Cardiac muscle cell (in vitro differentiated cells and primary cell): ENCODE data around the gene CLCN4. TPM values are rescaled to one million over a fixed set of nuclear protein-coding genes. Genes with fewer than 3 reads are reported as not detected.

Experiments used
- DNase-seq, 2 donors: peaks; one replicate each; pipeline versions ENCODE4 v3.0.0 to v3.0.0-alpha.2; 2010 to 2017; ENCODE audit warnings: low read depth in 1 of 2, low spot score in 1 of 2
- H3K27ac ChIP-seq: fragments of 200-600 bp; sonication (generic); 2 replicates; pipeline ENCODE4 v1.5.1; 2016
- H3K27me3 ChIP-seq: fragments of 200-600 bp; sonication (generic); 2 replicates; pipeline ENCODE4 v1.6.0; 2016; ENCODE audit warnings: control low read depth
- H3K36me3 ChIP-seq: fragments of 200-600 bp; sonication (generic); 2 replicates; pipeline ENCODE4 v1.5.1; 2016; ENCODE audit warnings: control low read depth
- H3K4me1 ChIP-seq: fragments of 200-600 bp; sonication (generic); 2 replicates; pipeline ENCODE4 v1.8.1; 2017; ENCODE audit warnings: low read depth, mild to moderate bottlenecking, mixed run types
- H3K4me3 ChIP-seq: fragments of 200-600 bp; sonication (generic); 2 replicates; pipeline ENCODE4 v1.5.1; 2016; ENCODE audit warnings: mild to moderate bottlenecking
- H3K9me3 ChIP-seq: fragments of 200-600 bp; sonication (generic); 2 replicates; pipeline ENCODE4 v1.5.1; 2017; ENCODE audit warnings: low read depth, mild to moderate bottlenecking, control low read depth
- polyA plus RNA-seq: library from polyadenylated mRNA; unstranded; fragments of >200 nt; fragmentation: Nextera tagmentation; extraction: Ambion mirVana; gene quantifications from 2 replicates; pipeline ENCODE4 v1.2.1, GENCODE V29; 2016
- total RNA-seq: library from RNA; depleted of rRNA; stranded (reverse); fragments of >200 nt; gene quantifications from 2 replicates; pipeline ENCODE4 v1.2.3, GENCODE V29; 2016
- TF ChIP-seq, protein P1 (sequence below): IDR thresholded peaks from 2 replicates; pipeline ENCODE4 v1.5.1; 2012; ENCODE audit warnings: low read depth, mild to moderate bottlenecking, low read length

CLCN4 gene
- total and polyA plus RNA-seq, 2 experiments from 2014 or later, result 7.8 to 15.2 TPM

GRCh38 chrX:10246846-10247245 is 90.1 kb downstream of the CLCN4 start:
- H3K9me3 ChIP-seq, result no peaks in the 10 kb centered on the region
- DNase-seq, result no peak
- H3K4me1 ChIP-seq, result no peaks in the 10 kb centered on the region
- H3K36me3 ChIP-seq, result no peaks in the 10 kb centered on the region
- TF ChIP-seq, protein P1, sequence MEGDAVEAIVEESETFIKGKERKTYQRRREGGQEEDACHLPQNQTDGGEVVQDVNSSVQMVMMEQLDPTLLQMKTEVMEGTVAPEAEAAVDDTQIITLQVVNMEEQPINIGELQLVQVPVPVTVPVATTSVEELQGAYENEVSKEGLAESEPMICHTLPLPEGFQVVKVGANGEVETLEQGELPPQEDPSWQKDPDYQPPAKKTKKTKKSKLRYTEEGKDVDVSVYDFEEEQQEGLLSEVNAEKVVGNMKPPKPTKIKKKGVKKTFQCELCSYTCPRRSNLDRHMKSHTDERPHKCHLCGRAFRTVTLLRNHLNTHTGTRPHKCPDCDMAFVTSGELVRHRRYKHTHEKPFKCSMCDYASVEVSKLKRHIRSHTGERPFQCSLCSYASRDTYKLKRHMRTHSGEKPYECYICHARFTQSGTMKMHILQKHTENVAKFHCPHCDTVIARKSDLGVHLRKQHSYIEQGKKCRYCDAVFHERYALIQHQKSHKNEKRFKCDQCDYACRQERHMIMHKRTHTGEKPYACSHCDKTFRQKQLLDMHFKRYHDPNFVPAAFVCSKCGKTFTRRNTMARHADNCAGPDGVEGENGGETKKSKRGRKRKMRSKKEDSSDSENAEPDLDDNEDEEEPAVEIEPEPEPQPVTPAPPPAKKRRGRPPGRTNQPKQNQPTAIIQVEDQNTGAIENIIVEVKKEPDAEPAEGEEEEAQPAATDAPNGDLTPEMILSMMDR, result no peak
- no peaks in the 10 kb centered on the region for H3K27me3 ChIP-seq
- H3K27ac ChIP-seq, result no peak overlapping the region
- H3K4me3 ChIP-seq, result no peak overlapping the region

- no peaks in the 10 kb centered on the region for H3K4me1 ChIP-seq
- H3K9me3 ChIP-seq, result no peaks in the 10 kb centered on the region
- H3K36me3 ChIP-seq, result no peaks in the 10 kb centered on the region
- TF ChIP-seq, protein P1, result no peak
- no peak overlapping the region for H3K4me3 ChIP-seq
- H3K27me3 ChIP-seq, result no peaks in the 10 kb centered on the region
- no peak overlapping the region for H3K27ac ChIP-seq
- DNase-seq, result no peak
Measured at GRCh38 chrX:10254739-10255138, 98.0 kb downstream of the CLCN4 start.

GRCh38 chrX:10259716-10260115 is 102.9 kb downstream of the CLCN4 start:
- Histone ChIP-seq H3K4me3 (no peak overlapping the region), H3K27me3 (no peaks in the 10 kb centered on the region), H3K9me3 (no peaks in the 10 kb centered on the region), H3K27ac (no peak overlapping the region), H3K4me1 (no peaks in the 10 kb centered on the region), H3K36me3 (no peaks in the 10 kb centered on the region)
- DNase-seq, result peak in 1 of 2 donors; percentile 22
- TF ChIP-seq, protein P1, result no peak

DNA sequence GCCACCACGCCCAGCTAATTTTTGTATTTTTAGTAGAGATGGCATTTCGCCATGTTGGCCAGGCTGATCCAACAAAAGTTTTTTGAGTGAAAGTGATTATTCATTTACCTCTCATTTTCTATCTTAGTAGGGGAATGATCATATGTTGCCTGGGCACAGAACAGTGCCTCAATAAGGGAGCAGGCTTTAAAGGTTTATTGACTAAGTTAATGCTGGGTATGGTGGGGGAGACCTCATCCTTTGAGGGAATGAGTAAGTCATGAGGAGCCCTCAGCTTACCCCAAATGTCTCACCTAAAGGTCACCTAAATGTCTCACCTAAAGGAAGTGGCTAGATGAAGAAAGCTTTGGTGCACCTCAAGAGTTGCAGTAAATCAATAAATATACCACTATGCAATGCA is 109.0 kb downstream of the CLCN4 start:
- Histone ChIP-seq H3K36me3 (no peaks in the 10 kb centered on the region), H3K9me3 (no peaks in the 10 kb centered on the region), H3K4me1 (no peaks in the 10 kb centered on the region), H3K27me3 (no peaks in the 10 kb centered on the region), H3K27ac (no peak overlapping the region), H3K4me3 (no peak overlapping the region)
- no peak for DNase-seq
- TF ChIP-seq, protein P1, result no peak

GRCh38 chrX:10278716-10279115 is 121.9 kb downstream of the CLCN4 start:
- H3K4me1 ChIP-seq, result no peaks in the 10 kb centered on the region
- H3K36me3 ChIP-seq, result no peaks in the 10 kb centered on the region
- H3K27ac ChIP-seq, result no peak overlapping the region
- no peaks in the 10 kb centered on the region for H3K9me3 ChIP-seq
- DNase-seq, result no peak
- TF ChIP-seq, protein P1, result no peak
- H3K4me3 ChIP-seq, result no peak overlapping the region
- no peaks in the 10 kb centered on the region for H3K27me3 ChIP-seq

DNA sequence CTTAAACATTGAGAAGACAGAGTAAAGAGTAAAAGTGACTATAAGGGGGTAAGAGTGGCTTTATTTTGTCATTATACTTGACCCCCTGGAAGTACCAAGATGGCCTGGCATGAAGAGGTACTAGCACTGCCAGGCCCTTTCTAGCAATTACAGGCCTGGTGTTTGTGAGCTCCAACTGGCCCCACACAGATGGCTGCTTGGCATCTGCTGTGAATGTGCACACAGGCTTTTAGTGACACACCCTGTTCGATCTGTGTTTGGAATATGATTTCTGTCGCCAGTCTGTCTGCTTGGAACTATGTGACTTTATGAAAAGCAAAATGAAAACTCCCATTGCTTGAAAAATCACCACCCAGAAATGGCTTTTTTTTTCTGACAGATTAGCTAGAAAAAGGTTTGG is 123.3 kb downstream of the CLCN4 start:
- no peak overlapping the region for H3K27ac ChIP-seq
- H3K9me3 ChIP-seq, result no peaks in the 10 kb centered on the region
- no peaks in the 10 kb centered on the region for H3K27me3 ChIP-seq
- no peaks in the 10 kb centered on the region for H3K4me1 ChIP-seq
- TF ChIP-seq, protein P1, result no peak
- H3K36me3 ChIP-seq, result no peaks in the 10 kb centered on the region
- no peak overlapping the region for H3K4me3 ChIP-seq
- DNase-seq, result no peak
